Erythroblast (primary cell): ENCODE results near the gene NGB.

Experiments used
- GATA1 ChIP-seq: IDR thresholded peaks from 2 replicates; pipeline ENCODE4 v1.6.1; 2011; ENCODE audit warnings: low read depth, mild to moderate bottlenecking, control low read depth, low read length, moderate library complexity
- POLR2A ChIP-seq: IDR thresholded peaks from 2 replicates; pipeline ENCODE4 v1.6.1; 2011; ENCODE audit warnings: mild to moderate bottlenecking, low read length

DNA sequence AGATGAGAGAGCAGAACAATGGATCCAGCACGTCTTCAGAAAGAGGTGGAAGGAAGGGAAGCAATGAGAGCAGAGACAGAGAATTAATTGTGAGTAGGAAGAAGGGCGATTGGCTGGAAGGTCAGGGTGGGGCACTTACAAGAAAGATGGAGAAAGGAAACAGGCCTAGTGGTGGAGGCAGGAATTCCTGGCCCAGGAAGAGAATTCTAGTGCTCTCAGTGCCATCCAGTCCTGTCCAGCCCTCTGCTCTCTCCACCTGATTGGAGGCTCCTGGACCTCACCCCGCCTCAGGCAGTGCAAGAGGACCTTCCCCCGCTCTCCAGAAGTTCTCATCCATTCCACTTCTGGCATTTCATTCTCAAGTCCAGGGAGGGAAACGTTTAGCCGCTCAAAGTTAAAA lies 43.0 kb downstream of the NGB start:
- no peak for TF ChIP-seq POLR2A
- TF ChIP-seq GATA1 = no peak
